Sigmoid colon (tissue), 7 donors: ENCODE results near the gene KDM1A. TPM values are rescaled to one million over a fixed set of nuclear protein-coding genes. Genes with fewer than 3 reads are reported as not detected.
"Not testable (repeated sequence)": the region's sequence is repeated elsewhere in the genome, so short reads cannot be mapped to it uniquely, and the experiment has no call there.

Experiments
- DNase-seq: peaks from one replicate; pipeline ENCODE4 v3.0.0-alpha.2; 2019
- H3K27ac ChIP-seq, 4 donors: fragments of 200-600 bp; sonication (generic); one replicate each; pipeline ENCODE4 v1.5.1; 2016 to 2019; ENCODE audit warnings: mild to moderate bottlenecking in 1 of 4
- H3K27me3 ChIP-seq, 3 donors: fragments of 200-600 bp; sonication (generic); one replicate each; pipeline ENCODE4 v1.5.1; 2019; ENCODE audit warnings: mild to moderate bottlenecking in 1 of 3
- H3K36me3 ChIP-seq, 4 donors: fragments of 200-600 bp; sonication (generic); one replicate each; pipeline ENCODE4 v1.5.1; 2016 to 2019
- H3K4me1 ChIP-seq, 4 donors: fragments of 200-600 bp; sonication (generic); one replicate each; pipeline ENCODE4 v1.5.1; 2017 to 2019
- H3K4me3 ChIP-seq, 4 donors: fragments of 200-600 bp; sonication (generic); one replicate each; pipeline ENCODE4 v1.5.1; 2017 to 2019; ENCODE audit warnings: mild to moderate bottlenecking in 2 of 4, moderate library complexity in 1 of 4
- H3K9me3 ChIP-seq, 4 donors: fragments of 200-600 bp in 3 of 4; sonication (generic) in 3 of 4; one replicate each; pipeline versions ENCODE4 v1.5.1 to v1.6.1; 2013 to 2019
- CTCF ChIP-seq, 4 experiments: fragments of 450-650 bp in 3 of 4; fragments of 200-600 bp in 1 of 4; IDR thresholded peaks; one replicate each; pipeline ENCODE4 v1.5.1; 2016 to 2019; ENCODE audit warnings: antibody characterized with exemption in 4 of 4, mild to moderate bottlenecking in 3 of 4, moderate library complexity in 2 of 4
- EP300 ChIP-seq, 4 donors: sonication (generic); formaldehyde crosslinking; IDR thresholded peaks; one replicate each; pipeline ENCODE4 v1.6.1; 2017; ENCODE audit warnings: antibody characterized with exemption in 4 of 4
- POLR2A ChIP-seq, 2 donors: fragments of 450-650 bp; IDR thresholded peaks; one replicate each; pipeline ENCODE4 v1.6.1; 2016; ENCODE audit warnings: antibody characterized with exemption in 2 of 2, mild to moderate bottlenecking in 2 of 2, moderate library complexity in 2 of 2
- POLR2AphosphoS5 ChIP-seq, 4 donors: sonication (generic); formaldehyde crosslinking; IDR thresholded peaks; one replicate each; pipeline ENCODE4 v1.6.1; 2017; ENCODE audit warnings: antibody characterized with exemption in 4 of 4
- WGBS, 2 donors: extraction: QIAGEN DNeasy Blood & Tissue Kit; methylation state at CpG; one replicate each; pipeline ENCODE4 v1.1.7; 2013; 5-methylcytosine and 5-hydroxymethylcytosine counted together
- intact Hi-C: fragments of 100-400 bp; cut with DNase I; formaldehyde crosslinking; loops from one replicate; pipeline ENCODE4 v1.15.1; 2023
- polyA plus RNA-seq, 3 donors: library from polyadenylated mRNA; stranded (reverse); fragments of 200-250 nt; gene quantifications; one replicate each; pipeline ENCODE4 v1.2.3, GENCODE V29; 2013
- total RNA-seq, 4 donors: library from RNA; depleted of rRNA; stranded (reverse); fragments of >200 nt; gene quantifications; one replicate each; pipeline ENCODE4 v1.1.0, GENCODE V29; 2016
- donor health status: healthy with polysubstance abuse.
- donor health status: Bipolar disorder and iron deficiency.
- donor health status: healthy.

The KDM1A gene
- total and polyA plus RNA-seq, 7 donors: 24.0 to 58.6 (median 46.0) TPM

- TF ChIP-seq POLR2A (IDR thresholded peaks at IDR 0.05) (no peak), CTCF (IDR thresholded peaks at IDR 0.05) (no peak), POLR2AphosphoS5 (IDR thresholded peaks at IDR 0.05) (no peak), EP300 (IDR thresholded peaks at IDR 0.05) (no peak)
- no peak for DNase-seq
- WGBS, 2 donors: 81 to 86% methylated on average over 5 of the region's 5 CpGs
- Histone ChIP-seq H3K27me3 (no peaks in the 10 kb centered on the region), H3K4me3 (no peak within 1 kb of the TSS), H3K27ac (no peak within 1 kb of the TSS), H3K4me1 (peaks cover 0 to 21% (median 10%) of the 10 kb centered on the region in 4 donors), H3K9me3 (no peaks in the 10 kb centered on the region), H3K36me3 (no peaks in the 10 kb centered on the region)
- intact Hi-C loops: no loop called here
Measured at GRCh38 chr1:22972760-22973159, 46.5 kb upstream of the KDM1A start, which contains the start of gene LACTBL1. Gene LACTBL1 (minus strand): TSS chr1:22972866. CDS start chr1:22972316, 550 bp downstream.

- no peaks in the 10 kb centered on the region for H3K4me1 ChIP-seq
- no peak overlapping the region for H3K27ac ChIP-seq
- H3K36me3 ChIP-seq: no peaks in the 10 kb centered on the region
- H3K4me3 ChIP-seq: no peak overlapping the region
- H3K27me3 ChIP-seq: no peaks in the 10 kb centered on the region
- no peak for DNase-seq
- WGBS, 2 donors: 78 to 83% methylated on average over 3 of the region's 3 CpGs
- TF ChIP-seq EP300 (IDR thresholded peaks at IDR 0.05): no peak
- no peak for TF ChIP-seq POLR2AphosphoS5 (IDR thresholded peaks at IDR 0.05)
- no peak for TF ChIP-seq POLR2A (IDR thresholded peaks at IDR 0.05)
- no peak for TF ChIP-seq CTCF (IDR thresholded peaks at IDR 0.05)
- intact Hi-C loops: no loop called here
- no peaks in the 10 kb centered on the region for H3K9me3 ChIP-seq
Measured at GRCh38 chr1:22975694-22976093, 43.6 kb upstream of the KDM1A start.

GRCh38 chr1:22976127-22976460 is 43.2 kb upstream of the KDM1A start:
- TF ChIP-seq CTCF (IDR thresholded peaks at IDR 0.05) (no peak), POLR2A (IDR thresholded peaks at IDR 0.05) (no peak), POLR2AphosphoS5 (IDR thresholded peaks at IDR 0.05) (no peak), EP300 (IDR thresholded peaks at IDR 0.05) (no peak)
- Histone ChIP-seq H3K36me3 (no peaks in the 10 kb centered on the region), H3K27me3 (no peaks in the 10 kb centered on the region), H3K4me1 (no peaks in the 10 kb centered on the region), H3K27ac (no peak overlapping the region), H3K4me3 (no peak overlapping the region), H3K9me3 (no peaks in the 10 kb centered on the region)
- intact Hi-C loops: no loop called here
- no peak for DNase-seq
- 46 to 66% methylated on average over 4 of the region's 4 CpGs for WGBS, 2 donors

GRCh38 chr1:22976461-22977243 is 42.6 kb upstream of the KDM1A start:
- no peak overlapping the region for H3K27ac ChIP-seq
- no peaks in the 10 kb centered on the region for H3K4me1 ChIP-seq
- H3K36me3 ChIP-seq: no peaks in the 10 kb centered on the region
- H3K9me3 ChIP-seq: no peaks in the 10 kb centered on the region
- no peaks in the 10 kb centered on the region for H3K27me3 ChIP-seq
- intact Hi-C loops: no loop called here
- DNase-seq: peak; percentile 68
- TF ChIP-seq CTCF (IDR thresholded peaks at IDR 0.05) (peak; percentile 22 to 54 (median 52)), POLR2AphosphoS5 (IDR thresholded peaks at IDR 0.05) (no peak)
- H3K4me3 ChIP-seq: no peak overlapping the region
- WGBS, 2 donors: 31 to 39% methylated on average over 9 of the region's 9 CpGs

- TF ChIP-seq CTCF (IDR thresholded peaks at IDR 0.05) (no peak), POLR2AphosphoS5 (IDR thresholded peaks at IDR 0.05) (no peak), EP300 (IDR thresholded peaks at IDR 0.05) (no peak), POLR2A (IDR thresholded peaks at IDR 0.05) (no peak)
- intact Hi-C loops: no loop called here
- Histone ChIP-seq H3K27ac (no peak overlapping the region), H3K4me1 (no peaks in the 10 kb centered on the region), H3K36me3 (no peaks in the 10 kb centered on the region), H3K27me3 (no peaks in the 10 kb centered on the region), H3K4me3 (no peak overlapping the region), H3K9me3 (no peaks in the 10 kb centered on the region)
- DNase-seq: no peak
- WGBS, 2 donors: 93 to 94% methylated on average over 3 of the region's 3 CpGs
Measured at GRCh38 chr1:22978299-22978698, 41.0 kb upstream of the KDM1A start.

DNA sequence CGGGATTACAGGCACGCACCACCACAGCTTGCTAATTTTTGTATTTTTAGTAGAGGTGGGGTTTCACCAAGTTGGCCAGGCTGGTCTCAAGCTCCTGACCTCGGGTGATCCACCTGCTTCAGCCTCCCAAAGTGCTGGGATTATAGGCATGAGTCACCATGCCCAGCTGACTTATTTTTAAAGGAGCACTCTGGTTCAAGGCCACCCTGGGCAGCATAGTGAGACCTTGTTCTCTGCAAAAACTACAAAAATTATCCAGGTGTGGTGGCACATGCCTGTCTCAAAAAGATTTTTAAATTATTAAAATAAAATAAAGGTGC is 38.8 kb upstream of the KDM1A start:
- intact Hi-C loops, H3K4me3 ChIP-seq, H3K9me3 ChIP-seq, H3K27ac ChIP-seq, H3K36me3 ChIP-seq, H3K27me3 ChIP-seq, H3K4me1 ChIP-seq, DNase-seq: not testable (repeated sequence)
- WGBS, 2 donors: 69 to 81% methylated on average over 3 of the region's 3 CpGs
